Brain microvascular endothelial cell (primary cell): ENCODE data around the gene SAMD1.

ENCODE experiments used
- DNase-seq: peaks from one replicate; pipeline ENCODE4 v3.0.0-alpha.2; 2020
- H3K27ac ChIP-seq: fragments of 250-450 bp; sonication (Bioruptor Pico); 2 replicates; pipeline ENCODE4 v1.5.1; 2020; ENCODE audit warnings: mild to moderate bottlenecking, moderate library complexity
- H3K27me3 ChIP-seq: fragments of 250-450 bp; sonication (Bioruptor Pico); replicated peaks from 2 replicates; pipeline ENCODE4 v1.5.1; 2020; ENCODE audit warnings: mild to moderate bottlenecking
- H3K36me3 ChIP-seq: fragments of 250-450 bp; sonication (Bioruptor Pico); replicated peaks from 2 replicates; pipeline ENCODE4 v1.5.1; 2020; ENCODE audit warnings: mild to moderate bottlenecking
- H3K4me3 ChIP-seq: 2 replicates; pipeline ENCODE4 v1.5.1; 2011; ENCODE audit warnings: low read depth, mild to moderate bottlenecking, control low read depth, low read length, moderate library complexity
- CTCF ChIP-seq: IDR thresholded peaks from 2 replicates; pipeline ENCODE4 v1.5.1; 2011; ENCODE audit warnings: low read depth, mild to moderate bottlenecking, moderate library complexity, low read length, control low read depth, inconsistent platforms; ENCODE audit errors: missing control alignments
- in situ Hi-C: cut with HindIII; loops from 2 replicates; pipeline ENCODE4 v1.10.0; 2017; ENCODE audit warnings: low sequenced_read_pairs, low pct_ligation_motif_present

SAMD1 gene

GRCh38 chr19:14116525-14116917 is 26.0 kb upstream of the SAMD1 start:
- no peak for TF ChIP-seq CTCF
- Histone ChIP-seq H3K27me3 (no peaks in the 10 kb centered on the region), H3K27ac (no peak overlapping the region), H3K4me3 (peak overlapping the region; percentile 78), H3K36me3 (no peaks in the 10 kb centered on the region)
- no peak for DNase-seq
- in situ Hi-C loops: no loop called here

- Histone ChIP-seq H3K27ac (no peak overlapping the region), H3K4me3 (no peak overlapping the region), H3K36me3 (no peaks in the 10 kb centered on the region), H3K27me3 (no peaks in the 10 kb centered on the region)
- TF ChIP-seq CTCF: no peak
- no peak for DNase-seq
- in situ Hi-C loops: no loop called here
Observed at GRCh38 chr19:14115756-14116155, 25.2 kb upstream of the SAMD1 start.

GRCh38 chr19:14114854-14115253 is 24.3 kb upstream of the SAMD1 start:
- Histone ChIP-seq H3K27me3 (no peaks in the 10 kb centered on the region), H3K27ac (no peak overlapping the region), H3K36me3 (no peaks in the 10 kb centered on the region), H3K4me3 (no peak overlapping the region)
- DNase-seq: no peak
- TF ChIP-seq CTCF: peak; percentile 73
- in situ Hi-C loops: no loop called here

GRCh38 chr19:14114439-14114838 is 23.9 kb upstream of the SAMD1 start:
- no peak overlapping the region for H3K4me3 ChIP-seq
- H3K36me3 ChIP-seq: no peaks in the 10 kb centered on the region
- no peaks in the 10 kb centered on the region for H3K27me3 ChIP-seq
- in situ Hi-C loops: no loop called here
- no peak for TF ChIP-seq CTCF
- no peak overlapping the region for H3K27ac ChIP-seq
- no peak for DNase-seq

DNA sequence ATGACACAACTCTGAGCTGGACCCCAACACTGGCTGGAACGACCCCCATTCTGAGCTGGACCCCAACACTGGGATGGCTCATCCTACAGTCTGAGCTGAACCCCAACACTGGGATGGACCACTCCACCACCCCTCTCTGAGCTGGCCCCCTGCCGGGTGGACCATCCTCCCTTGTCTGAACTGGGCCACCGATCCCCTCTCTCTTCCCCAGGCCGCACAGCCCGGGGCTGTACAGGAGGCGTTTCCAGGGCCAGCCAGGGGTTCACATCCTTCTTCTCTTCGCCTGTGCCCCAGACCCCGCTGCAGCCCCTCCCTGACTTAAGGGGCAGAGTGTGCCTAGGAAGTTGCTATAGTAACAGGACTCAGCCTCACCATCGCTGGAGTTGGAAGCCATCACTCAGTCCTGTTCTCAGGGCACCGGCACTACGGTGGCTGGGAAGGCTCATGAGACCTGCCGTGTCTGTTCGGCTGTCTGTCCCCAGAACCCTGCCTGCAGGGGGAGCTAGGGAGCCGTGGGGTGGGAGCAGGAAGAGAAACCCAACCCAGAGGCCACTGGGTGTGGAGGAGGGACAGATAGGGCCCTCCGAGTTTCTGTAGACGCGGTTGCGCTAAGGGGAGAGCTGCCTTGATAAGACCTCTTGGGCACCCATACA is 23.3 kb upstream of the SAMD1 start:
- no peaks in the 10 kb centered on the region for H3K27me3 ChIP-seq
- H3K36me3 ChIP-seq: no peaks in the 10 kb centered on the region
- DNase-seq: no peak
- TF ChIP-seq CTCF: peak; percentile 48
- no peak overlapping the region for H3K4me3 ChIP-seq
- no peak overlapping the region for H3K27ac ChIP-seq
- in situ Hi-C loops: no loop called here

- Histone ChIP-seq H3K4me3 (no peak overlapping the region), H3K27me3 (no peaks in the 10 kb centered on the region), H3K27ac (no peak overlapping the region), H3K36me3 (no peaks in the 10 kb centered on the region)
- in situ Hi-C loops: no loop called here
- no peak for DNase-seq
- TF ChIP-seq CTCF: no peak
Observed at GRCh38 chr19:14112809-14113385, 22.3 kb upstream of the SAMD1 start.
